ENCODE data around the gene CARD11. TPM values are rescaled to one million over a fixed set of nuclear protein-coding genes. Genes with fewer than 3 reads are reported as not detected.

Gene CARD11
- total RNA-seq, 1 donor from 2014 or later, result 5.8 TPM

GRCh38 chr7:2979201-2979631, 64.5 kb downstream of the CARD11 start:
- no peaks in the 10 kb centered on the region for H3K36me3 ChIP-seq
- no peak overlapping the region for H3K27ac ChIP-seq
- peaks cover 12% of the 10 kb centered on the region for H3K4me1 ChIP-seq
- TF ChIP-seq CTCF (IDR thresholded peaks at IDR 0.05), result no peak
- intact Hi-C loops (cut with DNase I), result no loop called here
- H3K27me3 ChIP-seq, result no peaks in the 10 kb centered on the region
- DNase-seq, result peak; percentile 31
- H3K4me3 ChIP-seq, result peak overlapping the region; percentile 23
- no peaks in the 10 kb centered on the region for H3K9me3 ChIP-seq
- no peak for ATAC-seq

- Histone ChIP-seq H3K27ac (no peak overlapping the region), H3K4me1 (peaks cover 12% of the 10 kb centered on the region), H3K9me3 (no peaks in the 10 kb centered on the region), H3K4me3 (peak overlapping the region; percentile 23), H3K27me3 (no peaks in the 10 kb centered on the region), H3K36me3 (no peaks in the 10 kb centered on the region)
- TF ChIP-seq CTCF (IDR thresholded peaks at IDR 0.05), result no peak
- ATAC-seq, result peak; percentile 88
- peak; percentile 89 for DNase-seq
- intact Hi-C loops (cut with DNase I), result no loop called here
Measured at GRCh38 chr7:2978408-2978807, 65.3 kb downstream of the CARD11 start.

- TF ChIP-seq CTCF (IDR thresholded peaks at IDR 0.05), result no peak
- Histone ChIP-seq H3K4me1 (peaks cover 12% of the 10 kb centered on the region), H3K27ac (no peak overlapping the region), H3K27me3 (no peaks in the 10 kb centered on the region), H3K4me3 (no peak overlapping the region), H3K9me3 (no peaks in the 10 kb centered on the region), H3K36me3 (no peaks in the 10 kb centered on the region)
- DNase-seq, result peak; percentile 18
- intact Hi-C loops (cut with DNase I), result no loop called here
- no peak for ATAC-seq
Measured at GRCh38 chr7:2975821-2976371, 67.8 kb downstream of the CARD11 start.

GRCh38 chr7:2974093-2974819, 69.4 kb downstream of the CARD11 start:
- intact Hi-C loops (cut with DNase I), result no loop called here

GRCh38 chr7:2972835-2973161, 70.9 kb downstream of the CARD11 start:
- DNase-seq, result peak; percentile 40
- Histone ChIP-seq H3K4me1 (no peaks in the 10 kb centered on the region), H3K27me3 (no peaks in the 10 kb centered on the region), H3K27ac (no peak overlapping the region), H3K36me3 (no peaks in the 10 kb centered on the region), H3K4me3 (no peak overlapping the region), H3K9me3 (no peaks in the 10 kb centered on the region)
- intact Hi-C loops (cut with DNase I), result no loop called here
- no peak for TF ChIP-seq CTCF (IDR thresholded peaks at IDR 0.05)
- ATAC-seq, result no peak

More at GRCh38 chr7:2974093-2974819, 69.4 kb downstream of the CARD11 start:
- Histone ChIP-seq H3K27ac (no peak overlapping the region), H3K27me3 (no peaks in the 10 kb centered on the region), H3K9me3 (no peaks in the 10 kb centered on the region), H3K4me3 (no peak overlapping the region), H3K4me1 (peaks cover 7% of the 10 kb centered on the region), H3K36me3 (no peaks in the 10 kb centered on the region)
- TF ChIP-seq CTCF (IDR thresholded peaks at IDR 0.05), result no peak
- ATAC-seq (no peak), DNase-seq (peak; percentile 51)

All from upper lobe of right lung (tissue), 1 donor.